Occipital lobe (tissue), 2 donors: ENCODE results near the gene GABRA4. TPM values are rescaled to one million over a fixed set of nuclear protein-coding genes. Genes with fewer than 3 reads are reported as not detected.

Experiments
- DNase-seq: peaks from one replicate; lab custom pipeline; 2025; lab: John Stamatoyannopoulos, UW
- total RNA-seq: library from RNA; depleted of rRNA; stranded (reverse); fragments of >200 nt; gene quantifications from one replicate; pipeline ENCODE4 v1.2.3, GENCODE V29; 2014

The GABRA4 gene
- 50.4 TPM for total RNA-seq

DNA sequence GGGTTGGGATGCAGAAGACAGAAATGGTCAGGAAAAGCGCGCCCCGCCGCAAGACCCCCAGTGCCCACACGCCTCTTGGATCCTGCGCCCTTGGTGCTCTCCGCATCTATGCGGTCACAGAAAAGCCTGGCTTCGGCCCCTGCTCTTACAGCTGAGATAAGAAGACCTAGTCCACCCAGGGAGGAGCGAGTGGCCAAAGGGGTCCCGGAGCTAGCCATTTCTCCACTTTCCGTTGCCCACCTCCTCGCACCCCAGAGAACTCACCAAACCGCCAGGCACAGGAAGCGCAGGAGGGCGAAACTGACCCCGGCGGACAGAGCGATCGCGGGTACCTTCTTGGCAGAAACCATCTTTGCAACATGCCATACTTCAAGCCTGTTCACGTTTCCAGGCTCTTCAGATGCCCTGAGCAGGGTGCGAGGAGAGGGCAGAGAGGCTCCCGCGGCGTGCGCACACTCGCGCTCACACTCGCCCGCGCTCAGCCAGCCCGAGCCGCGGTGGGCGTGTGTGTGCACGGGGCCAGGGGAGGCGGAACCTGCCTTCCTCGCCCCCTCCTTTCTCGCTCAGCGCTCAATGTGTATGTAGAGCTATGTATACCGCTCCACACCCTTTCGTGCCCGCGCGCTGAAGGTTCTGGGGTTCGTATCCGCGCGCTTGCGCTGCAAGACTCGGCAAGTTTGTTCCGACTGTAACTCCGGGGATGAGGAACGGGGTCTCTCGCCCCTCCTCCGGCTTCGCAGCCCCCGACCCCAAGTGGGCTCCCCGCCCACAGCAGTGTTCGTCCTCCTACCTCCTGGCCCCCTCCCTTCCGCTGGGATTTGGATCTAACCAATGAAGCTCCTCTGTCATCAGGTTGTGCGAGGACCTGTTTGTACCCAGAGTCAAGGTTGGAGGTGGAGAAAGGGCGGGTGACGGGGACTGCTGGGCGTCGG is at the start of gene GABRA4:
GABRA4 (minus strand) TSS at position 507 of the 932 bp plus-strand sequence; CDS start at position 350, 157 bp downstream.
- peak; percentile 72 for DNase-seq

DNA sequence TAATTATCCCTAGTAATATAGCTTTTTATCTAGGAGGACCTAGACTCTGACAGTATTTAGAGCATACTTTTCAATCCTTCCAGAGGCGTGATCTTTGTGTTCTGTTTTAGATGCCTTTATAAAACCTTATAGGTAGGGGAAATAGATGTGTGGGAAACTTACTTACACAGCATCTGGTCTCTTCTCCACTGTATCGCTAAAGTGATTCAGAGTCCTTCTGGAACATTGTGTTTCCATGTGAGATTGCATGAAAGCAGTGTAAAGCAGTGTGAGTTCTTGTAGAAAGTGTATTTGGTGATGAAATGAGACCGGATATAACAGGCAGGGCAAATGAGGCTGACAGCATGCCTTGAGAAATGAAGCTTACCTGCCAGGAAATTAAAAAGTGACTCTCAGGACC is 47.4 kb upstream of the GABRA4 start:
- DNase-seq, result no peak

DNA sequence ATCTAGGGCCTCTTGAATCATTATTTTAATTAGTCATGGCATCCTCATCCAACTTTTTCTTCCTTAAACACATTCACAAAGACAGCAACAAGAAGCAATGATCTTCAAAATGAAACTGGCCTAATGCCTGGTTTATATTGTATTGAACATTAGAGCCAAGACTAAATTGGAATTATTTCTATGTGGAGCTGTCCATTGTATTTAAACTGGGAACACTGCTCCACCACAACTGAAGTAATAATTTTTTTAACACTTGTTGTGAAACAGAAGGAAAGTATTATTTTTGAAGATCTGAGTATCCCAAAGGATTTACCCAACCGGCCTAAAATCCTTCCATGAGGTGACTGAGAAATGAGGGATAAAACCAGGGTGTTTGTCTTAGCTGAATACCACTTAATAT is 44.9 kb upstream of the GABRA4 start:
- no peak for DNase-seq

DNA sequence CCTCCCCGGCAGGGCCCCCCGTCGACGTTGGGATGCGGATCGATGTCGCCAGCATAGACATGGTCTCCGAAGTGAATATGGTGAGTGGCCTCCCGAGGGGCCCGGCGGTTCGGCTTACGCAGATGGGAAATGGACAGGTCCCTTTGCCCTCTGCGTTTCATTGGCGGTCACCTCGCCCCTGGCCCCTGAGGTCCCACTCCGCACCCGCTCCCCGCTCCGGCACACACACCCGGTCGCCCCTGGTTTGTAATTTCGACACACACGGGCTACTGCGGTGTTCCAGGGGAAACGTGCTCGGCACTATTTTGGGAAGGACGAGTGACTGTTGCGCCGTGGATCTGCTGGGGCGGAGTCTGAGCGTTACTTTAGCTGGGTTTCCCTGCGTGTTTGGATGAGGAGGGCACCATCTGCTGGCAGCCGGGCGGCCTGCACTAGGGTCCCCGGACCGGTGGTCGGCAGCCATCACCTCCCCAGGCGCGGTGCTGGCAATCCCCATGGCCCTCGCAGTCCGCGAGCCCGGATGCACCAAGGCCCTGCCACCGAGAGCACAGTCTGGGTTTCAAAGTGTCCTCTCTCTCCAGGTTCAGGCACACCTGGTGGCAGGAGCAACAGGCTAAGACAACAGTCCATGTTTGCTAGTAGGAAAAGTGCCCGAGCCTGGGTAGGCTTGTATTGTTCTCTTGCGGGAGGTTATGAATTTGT is 39.2 kb upstream of the GABRA4 start:
- peak; percentile 68 for DNase-seq

DNA sequence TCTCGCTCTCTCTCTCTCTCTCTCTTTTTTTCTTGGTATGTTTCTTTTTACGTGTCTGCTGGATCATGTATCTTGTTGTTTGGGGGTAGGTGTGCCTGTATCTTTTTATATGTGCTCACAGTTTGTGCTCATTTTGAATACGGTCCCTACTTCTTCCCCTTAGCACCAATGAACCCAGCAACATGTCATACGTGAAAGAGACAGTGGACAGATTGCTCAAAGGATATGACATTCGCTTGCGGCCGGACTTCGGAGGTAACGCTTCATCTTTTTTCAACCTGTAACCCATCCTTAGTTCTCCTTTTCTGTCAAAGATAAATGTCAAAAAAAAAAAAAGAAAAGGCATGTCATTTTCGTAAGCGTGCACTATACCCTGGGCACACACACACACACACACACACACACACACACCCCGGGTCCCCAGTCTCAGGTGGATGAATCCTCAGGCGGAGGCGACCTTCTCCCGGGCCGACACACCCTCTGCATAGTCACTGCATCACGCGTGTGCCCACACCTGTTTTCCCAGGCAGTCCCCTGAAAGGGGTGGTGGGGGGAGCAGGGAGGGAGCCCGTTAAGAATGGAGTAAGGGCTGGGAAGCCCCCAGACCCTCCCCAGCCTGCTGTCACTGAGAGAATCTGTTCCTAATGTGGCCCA is 38.5 kb upstream of the GABRA4 start:
- DNase-seq, result no peak

DNA sequence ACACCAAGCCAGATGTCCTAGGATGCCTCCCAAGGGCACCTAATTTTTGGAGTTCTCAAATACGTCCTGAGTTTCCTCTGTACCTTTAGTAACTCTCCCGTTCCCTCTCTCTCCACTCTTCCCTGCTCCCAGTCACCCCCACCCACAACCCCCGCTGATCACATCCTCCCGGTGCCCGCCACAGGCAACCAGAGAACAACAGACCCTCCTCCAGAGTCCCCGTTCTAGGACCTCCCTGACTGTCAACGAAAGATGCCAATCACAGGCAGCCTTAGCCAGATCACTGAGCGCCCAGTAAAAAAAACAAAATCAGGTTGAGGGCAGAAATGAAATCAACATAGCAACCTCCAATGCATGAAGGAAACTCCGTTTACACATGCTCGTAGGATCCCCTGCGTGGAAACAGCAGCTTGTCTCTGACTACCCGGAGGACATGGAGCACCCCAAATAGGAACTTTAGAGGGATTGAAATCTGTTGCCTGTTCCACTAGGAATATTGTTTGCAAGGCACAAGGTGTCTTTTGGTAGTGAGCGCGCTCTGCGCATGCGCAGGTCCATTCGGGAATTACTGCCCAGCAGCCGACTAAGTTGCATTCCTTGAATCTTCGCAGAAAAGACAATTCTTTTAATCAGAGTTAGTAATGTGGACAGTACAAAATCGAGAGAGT is 37.8 kb upstream of the GABRA4 start, which contains the start of gene GABRB1:
GABRB1 (plus strand) TSS at position 557 of the 668 bp plus-strand sequence.
- peak; percentile 56 for DNase-seq

DNA sequence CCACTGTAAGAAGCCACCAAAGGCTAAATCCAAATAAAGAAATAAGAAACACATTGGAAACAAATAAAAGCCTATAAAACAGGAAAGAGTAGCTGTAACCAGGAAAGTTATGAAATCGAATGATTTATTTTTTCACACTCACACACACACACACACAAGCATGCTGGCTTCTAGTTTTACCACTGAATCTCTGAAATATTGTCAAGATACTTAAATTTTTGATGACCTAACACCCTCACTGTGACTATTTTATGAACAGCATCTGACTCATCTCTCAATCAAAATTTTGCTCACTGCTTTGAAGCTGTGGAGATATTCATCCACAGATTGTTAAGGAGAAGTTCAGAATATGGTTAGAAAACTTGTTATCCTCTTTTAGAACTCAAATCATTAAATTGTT is 24.1 kb upstream of the GABRA4 start:
- DNase-seq, result no peak

DNA sequence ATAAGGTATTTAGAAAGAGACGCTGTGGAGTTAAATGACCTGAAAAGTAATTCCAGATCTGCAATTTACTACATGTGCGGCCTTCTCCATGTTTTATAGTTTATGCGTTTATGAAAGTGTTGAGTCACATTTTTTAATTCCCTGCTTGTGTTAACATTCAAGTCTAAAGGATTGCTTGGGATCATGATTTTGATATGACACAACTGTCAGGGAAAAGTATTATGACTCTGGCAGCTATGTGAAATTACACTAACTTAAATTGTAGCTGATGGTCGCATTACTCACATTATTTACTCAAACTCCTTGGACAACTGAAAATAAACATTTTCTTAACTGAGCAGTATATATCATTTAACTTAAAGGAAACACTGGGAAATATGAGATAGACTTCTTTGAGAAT is 23.7 kb upstream of the GABRA4 start:
- DNase-seq, result no peak

DNA sequence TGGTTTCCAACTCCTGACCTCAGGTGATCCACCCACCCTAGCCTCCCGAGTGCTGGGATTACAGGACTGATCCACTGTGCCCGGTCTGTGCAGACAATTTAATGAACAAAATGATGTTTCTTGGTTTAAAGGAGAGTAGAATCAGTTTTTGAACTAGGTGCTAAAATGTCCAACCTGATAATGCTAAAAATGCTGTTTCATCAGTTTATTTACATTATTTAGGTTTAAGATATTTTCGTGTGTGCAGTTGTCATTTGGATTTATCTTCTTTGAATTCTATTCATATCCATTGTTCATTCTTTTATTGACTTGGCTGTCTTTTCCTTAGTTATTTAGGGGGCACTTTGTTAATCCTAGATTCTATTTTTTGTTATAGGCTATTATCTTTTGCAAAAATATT is 20.0 kb upstream of the GABRA4 start:
- DNase-seq, result no peak

DNA sequence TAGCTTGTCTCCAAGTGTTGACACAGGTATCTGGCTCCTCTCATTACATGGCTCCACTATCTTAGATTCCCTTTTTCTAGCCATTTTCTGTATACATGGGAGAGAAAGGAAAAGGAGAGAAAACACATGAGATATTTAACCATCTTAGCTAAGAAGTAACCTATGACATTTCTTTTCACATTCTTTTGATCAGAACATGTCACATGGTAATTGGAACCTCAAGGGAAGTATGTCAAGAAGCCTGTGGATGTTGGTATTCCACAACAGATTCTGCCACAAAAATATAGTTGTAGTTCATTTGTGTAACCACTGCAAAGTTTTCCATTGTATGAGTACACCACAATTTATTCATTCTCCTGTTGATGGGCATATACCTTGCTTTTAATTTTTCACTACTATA is 19.3 kb upstream of the GABRA4 start:
- no peak for DNase-seq

DNA sequence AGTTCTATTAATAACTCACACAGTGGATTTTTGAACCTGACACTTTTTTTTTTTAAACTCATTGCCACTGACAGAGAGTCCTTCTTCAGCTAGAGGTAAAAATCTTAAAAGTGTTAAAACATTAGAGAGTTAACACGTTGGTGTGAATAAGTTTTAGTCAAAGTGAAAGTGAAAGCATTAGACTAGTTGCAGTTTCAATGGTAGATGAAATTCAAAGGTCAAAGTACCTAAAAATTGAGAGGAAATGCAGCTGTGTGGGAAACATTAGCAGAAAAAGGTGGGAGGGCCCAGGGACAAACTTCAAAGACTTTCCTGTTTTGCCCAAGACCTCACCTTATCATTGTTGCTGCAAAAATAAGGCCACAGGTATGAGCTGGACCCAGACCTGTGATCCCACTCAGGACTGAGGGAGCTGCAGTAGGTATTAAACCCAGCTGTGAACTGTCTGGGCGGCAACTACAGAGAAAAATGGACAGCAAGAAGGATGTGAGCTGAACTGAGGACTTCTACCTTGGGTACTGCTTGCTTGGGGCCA is 17.6 kb upstream of the GABRA4 start:
- DNase-seq, result no peak

DNA sequence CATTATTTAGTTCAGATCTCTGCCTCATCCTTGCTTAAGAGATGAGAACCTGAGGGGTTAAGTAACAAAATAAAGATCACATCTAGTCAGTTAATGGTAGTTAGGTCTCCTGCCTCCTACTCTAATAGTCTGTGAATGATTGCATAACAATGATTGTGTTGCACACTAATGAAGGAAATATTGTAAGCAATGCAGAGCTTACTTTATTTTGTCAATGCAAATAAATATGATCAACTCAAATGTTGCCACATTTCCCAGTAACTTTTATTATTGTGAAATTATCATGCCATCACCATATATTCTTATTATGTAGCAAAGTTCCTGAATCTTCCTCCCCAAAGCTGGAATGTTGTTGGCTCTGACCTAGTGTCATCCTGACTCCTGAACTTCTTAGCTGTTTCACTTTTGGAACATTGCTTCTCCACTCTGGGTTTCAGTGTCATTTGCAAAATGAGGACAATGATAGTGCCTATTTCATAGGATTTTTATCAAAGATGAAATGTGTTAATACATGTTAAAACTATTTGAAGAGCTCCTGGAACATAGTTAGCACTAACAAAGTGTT is 17.0 kb upstream of the GABRA4 start:
- no peak for DNase-seq

DNA sequence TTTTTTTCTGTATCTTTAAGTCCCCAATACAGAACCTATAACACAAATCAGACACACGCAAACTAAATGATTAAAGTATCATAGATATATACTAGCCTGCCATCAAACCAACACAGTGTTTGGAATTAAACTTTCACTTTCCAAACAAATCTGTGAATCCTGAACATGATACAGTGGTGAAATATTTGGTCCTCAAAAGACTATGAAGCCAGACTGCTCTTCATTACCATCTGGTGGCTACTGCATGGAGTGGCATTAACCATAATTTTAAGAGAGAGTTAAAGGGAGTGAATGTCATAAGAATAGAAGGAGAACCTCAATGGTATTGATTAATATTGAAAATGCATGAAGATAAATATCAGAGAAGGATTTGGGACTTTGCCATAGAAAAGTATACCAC is 9.2 kb upstream of the GABRA4 start:
- DNase-seq, result no peak

DNA sequence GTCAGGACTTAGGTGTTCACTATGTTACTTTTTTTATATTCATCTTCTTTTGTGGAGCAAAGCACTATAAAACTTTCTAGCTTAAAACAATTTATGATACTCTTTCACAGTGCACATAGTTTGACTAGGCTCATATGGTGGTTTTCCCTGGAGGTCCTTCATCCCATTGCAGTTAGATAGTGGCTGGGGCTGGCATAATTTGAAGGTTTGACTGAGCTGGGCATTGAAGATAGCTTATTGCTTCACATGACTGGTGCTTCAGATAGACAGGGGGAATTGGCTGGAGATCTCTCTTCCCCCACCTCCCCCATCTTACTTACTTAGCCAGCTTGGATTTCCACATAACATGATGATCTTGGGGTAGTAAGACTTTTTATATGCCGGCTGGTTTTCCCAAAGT is 7.0 kb upstream of the GABRA4 start:
- DNase-seq, result no peak

DNA sequence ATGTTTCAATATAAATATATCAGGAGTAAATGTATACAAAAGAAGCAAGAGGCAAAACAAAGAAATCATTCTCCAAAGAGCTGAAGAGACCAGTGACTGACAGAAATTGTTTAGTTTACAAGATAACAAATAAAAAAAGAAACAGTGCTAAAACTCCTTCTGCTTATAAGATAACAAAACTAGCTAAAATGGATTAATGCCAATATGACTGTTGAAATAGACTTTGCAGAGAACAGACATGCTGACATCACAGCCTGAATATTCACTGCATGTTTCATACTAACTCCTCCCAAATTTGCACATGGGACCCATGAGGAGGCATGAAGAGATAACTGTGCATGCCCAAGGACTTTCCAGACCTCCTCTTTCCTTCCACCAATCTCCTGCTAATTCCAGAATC is 6.2 kb upstream of the GABRA4 start:
- no peak for DNase-seq

DNA sequence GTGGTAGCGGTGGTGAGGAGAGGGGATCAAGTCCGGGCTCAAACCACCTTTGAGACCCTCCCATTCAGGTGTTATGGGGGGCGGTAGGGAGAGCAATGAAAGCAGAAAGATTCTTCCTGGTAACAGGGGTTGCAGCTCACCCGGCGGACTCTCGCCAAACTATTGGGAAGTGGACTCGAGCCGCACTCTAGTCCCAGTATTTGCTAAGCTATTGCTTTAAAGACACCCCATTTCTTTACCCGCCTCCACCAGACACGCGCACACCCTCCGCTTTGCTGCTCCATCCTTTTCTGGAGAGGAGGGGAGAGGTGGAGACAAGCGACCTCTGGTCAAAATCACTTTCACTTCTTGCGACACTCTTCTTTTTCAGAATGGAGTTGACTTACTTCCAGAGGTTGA is 625 bp upstream of the GABRA4 start:
- DNase-seq, result no peak

DNA sequence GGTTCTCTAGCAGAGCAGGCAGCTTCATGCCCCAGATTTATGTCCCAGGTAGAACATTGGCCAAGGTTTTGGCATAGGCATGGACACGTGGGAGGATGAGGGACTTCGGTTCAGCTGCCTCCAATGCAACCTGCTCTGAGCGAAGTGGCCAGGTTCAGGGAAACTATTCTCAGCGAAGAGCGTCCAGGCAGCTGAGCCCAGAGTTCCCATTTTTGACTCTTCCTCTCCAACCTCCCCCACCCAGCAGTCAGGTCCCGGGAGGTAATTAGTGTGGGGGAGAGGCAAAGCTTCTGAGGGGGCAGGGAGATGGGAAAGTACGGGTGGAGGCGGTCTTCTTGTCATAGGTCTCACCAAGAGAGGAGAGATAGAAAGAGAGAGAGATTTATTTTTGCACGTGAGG is 1.0 kb downstream of the GABRA4 start:
- DNase-seq, result peak; percentile 22

DNA sequence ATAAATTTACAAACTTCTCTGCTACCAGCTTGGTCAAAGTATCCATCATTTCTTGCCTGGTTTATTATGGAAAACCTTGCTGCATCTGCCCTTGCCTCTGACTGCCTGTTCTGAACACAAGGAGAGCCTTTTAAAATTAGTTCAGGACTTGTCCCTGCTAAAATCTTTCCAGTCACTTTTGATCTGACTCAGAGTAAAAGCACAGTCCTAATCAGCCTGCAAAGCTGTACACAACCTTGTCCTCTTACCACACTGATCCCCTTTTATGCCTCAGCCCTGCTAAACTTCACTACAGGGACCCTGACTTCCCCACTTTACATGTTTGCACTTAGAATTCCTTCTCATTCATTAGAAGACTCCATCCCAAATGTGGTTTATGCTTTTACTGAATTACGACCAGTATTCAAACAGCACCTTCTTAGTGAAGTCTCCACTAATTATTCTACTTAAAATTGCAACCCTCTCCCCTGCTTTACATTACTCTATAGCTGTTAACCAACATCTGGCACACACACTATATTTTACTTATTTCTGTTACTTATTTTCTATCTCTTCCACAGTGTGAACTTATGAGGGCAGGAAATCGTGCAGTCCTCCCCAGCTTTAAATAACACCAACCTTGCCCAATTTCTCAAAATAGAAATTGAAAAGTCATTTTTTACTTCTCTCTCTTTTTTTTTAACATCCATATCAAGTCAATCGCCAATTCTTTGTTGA is 6.3 kb downstream of the GABRA4 start:
- no peak for DNase-seq

DNA sequence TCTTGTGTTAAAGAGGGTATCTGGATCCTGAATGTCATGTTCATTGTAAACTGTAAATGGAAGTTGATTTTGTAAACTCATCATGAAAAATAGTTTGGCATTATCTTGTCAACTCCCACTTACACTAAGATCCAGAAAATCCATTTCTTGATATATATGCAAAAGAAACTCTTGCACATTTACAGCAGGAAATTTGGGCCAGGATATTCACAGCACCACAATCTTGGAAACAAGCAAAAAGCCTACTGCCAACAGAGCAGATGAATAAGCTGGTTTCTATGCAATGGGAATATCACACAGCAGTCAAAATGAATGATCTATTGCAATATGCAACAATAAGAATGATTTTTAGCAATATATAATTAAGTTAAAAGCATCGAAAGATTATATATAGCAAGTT is 8.6 kb downstream of the GABRA4 start:
- no peak for DNase-seq

DNA sequence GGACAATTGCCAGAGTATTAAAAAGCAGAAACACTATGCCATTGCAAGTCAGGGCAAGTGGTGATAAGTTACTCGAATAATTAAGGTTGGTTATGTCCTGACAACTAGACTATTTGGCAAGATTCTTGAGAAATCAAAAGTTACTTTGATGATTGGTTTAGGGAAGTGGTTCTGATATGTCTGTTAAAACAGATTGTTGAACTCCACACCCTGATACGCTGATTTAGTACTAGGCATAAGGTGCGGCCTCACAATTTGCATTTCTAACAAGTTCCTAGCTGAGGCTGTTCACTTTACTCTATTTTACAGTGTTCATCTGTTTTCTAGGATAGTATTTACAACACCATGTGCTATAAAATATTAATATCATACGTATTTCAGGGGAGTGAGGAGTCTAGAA is 12.5 kb downstream of the GABRA4 start:
- no peak for DNase-seq
